Measurements from ENCODE around the gene SKOR2. TPM values are rescaled to one million over a fixed set of nuclear protein-coding genes. Genes with fewer than 3 reads are reported as not detected.

Gene SKOR2
- total RNA-seq, 1 donor from 2014 or later: 0.87 TPM

DNA sequence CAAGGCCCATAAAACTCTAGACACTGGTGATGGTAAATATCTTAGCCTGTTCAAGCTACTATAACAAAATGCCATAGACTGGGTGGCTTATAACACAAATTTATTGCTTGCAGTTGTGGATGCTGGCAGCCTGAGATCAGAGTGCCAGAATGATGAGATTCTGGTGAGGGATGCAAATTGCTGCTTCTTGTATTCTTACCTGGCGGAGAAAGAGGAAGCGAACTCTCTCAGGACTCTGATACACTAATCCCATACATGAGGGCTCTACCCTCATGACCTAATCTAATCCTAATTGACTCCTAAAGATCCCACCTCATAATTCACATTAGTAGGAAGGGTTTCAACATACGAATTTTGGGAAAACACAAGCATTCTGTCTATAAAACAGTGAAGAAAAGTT lies 70.7 kb downstream of the SKOR2 start:
- H3K9me3 Mint-ChIP-seq: peaks cover 9% of the 10 kb centered on the region
- peaks cover 45% of the 10 kb centered on the region for H3K27me3 Mint-ChIP-seq
- TF ChIP-seq, protein P1, sequence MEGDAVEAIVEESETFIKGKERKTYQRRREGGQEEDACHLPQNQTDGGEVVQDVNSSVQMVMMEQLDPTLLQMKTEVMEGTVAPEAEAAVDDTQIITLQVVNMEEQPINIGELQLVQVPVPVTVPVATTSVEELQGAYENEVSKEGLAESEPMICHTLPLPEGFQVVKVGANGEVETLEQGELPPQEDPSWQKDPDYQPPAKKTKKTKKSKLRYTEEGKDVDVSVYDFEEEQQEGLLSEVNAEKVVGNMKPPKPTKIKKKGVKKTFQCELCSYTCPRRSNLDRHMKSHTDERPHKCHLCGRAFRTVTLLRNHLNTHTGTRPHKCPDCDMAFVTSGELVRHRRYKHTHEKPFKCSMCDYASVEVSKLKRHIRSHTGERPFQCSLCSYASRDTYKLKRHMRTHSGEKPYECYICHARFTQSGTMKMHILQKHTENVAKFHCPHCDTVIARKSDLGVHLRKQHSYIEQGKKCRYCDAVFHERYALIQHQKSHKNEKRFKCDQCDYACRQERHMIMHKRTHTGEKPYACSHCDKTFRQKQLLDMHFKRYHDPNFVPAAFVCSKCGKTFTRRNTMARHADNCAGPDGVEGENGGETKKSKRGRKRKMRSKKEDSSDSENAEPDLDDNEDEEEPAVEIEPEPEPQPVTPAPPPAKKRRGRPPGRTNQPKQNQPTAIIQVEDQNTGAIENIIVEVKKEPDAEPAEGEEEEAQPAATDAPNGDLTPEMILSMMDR (conservative IDR thresholded peaks at IDR 0.05): no peak
- H3K36me3 Mint-ChIP-seq: no peaks in the 10 kb centered on the region
- DNase-seq (ENCODE audit: extremely low spot score, unreplicated experiment): no peak
- H3K4me1 Mint-ChIP-seq (ENCODE audit: unreplicated experiment): no peaks in the 10 kb centered on the region
- H3K4me3 Mint-ChIP-seq: no peak overlapping the region
- H3K27ac Mint-ChIP-seq: no peak overlapping the region

DNA sequence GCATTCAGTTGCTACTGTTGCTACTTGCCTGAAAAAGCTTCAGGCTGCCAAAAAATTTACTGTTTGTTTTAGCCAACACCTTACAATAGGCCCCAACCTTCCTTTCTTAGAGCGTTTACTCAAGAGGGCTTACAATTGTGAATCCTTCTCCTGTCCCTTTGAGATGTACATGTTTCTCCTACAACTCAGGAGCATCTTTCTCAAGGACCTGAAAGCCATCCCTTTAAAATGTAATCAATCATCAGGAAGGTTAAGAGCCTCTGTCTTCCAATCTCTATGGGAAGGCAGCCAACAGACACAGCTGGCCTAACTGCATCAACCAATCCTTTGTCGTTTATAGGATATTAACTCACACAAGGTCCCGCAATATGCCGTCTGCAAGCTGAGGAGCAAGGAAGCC lies 71.9 kb downstream of the SKOR2 start:
- H3K4me1 Mint-ChIP-seq (ENCODE audit: unreplicated experiment): no peaks in the 10 kb centered on the region
- H3K9me3 Mint-ChIP-seq: peaks cover 6% of the 10 kb centered on the region
- H3K27ac Mint-ChIP-seq: no peak overlapping the region
- H3K36me3 Mint-ChIP-seq: no peaks in the 10 kb centered on the region
- no peak for DNase-seq (ENCODE audit: extremely low spot score, unreplicated experiment)
- H3K27me3 Mint-ChIP-seq: peaks cover 34% of the 10 kb centered on the region
- TF ChIP-seq, protein P1 (conservative IDR thresholded peaks at IDR 0.05): no peak
- H3K4me3 Mint-ChIP-seq: no peak overlapping the region

DNA sequence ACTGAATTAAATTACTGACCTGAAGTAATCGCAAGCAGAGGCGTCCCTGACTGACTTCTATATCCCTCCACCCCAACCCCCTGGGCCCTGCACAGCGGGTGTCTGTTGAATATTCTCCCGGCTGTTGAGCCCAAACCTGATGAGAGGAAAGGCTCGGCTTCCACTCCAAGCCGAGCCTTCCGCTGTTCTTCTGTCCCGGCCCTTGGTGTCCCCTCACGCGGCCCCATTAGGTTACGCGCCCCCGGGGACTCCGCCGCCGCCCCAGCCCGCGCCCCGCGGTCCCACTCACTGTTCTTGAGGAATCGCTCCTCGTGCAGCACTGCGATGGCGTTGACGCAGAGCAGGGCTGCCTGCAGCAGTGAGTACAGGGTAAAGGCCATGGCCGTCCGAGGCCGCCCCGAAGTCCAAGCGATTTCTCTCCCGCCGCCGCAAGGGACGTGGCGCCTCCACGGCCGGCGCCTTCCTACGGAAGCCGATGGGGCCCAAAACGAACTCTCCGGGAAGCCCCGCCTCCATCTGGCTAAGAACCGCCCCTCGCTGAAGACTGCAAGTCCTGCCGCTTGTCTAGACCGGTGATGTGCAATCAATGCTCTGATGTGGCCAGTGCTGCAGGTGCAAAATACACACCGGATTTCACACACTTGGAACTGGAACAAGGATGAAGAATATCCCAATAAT lies 75.4 kb downstream of the SKOR2 start, which contains the start of gene IER3IP1:
Gene IER3IP1 (minus strand): TSS at position 467 of the 678 bp plus-strand sequence. CDS start 87 bp downstream, at position 380.
- peaks cover 17% of the 10 kb centered on the region for H3K27me3 Mint-ChIP-seq
- TF ChIP-seq, protein P1 (conservative IDR thresholded peaks at IDR 0.05): peak; percentile 47
- H3K36me3 Mint-ChIP-seq: no peaks in the 10 kb centered on the region
- peak within 1 kb of the TSS; percentile 9 for H3K4me3 Mint-ChIP-seq
- no peaks in the 10 kb centered on the region for H3K4me1 Mint-ChIP-seq (ENCODE audit: unreplicated experiment)
- peak; percentile 94 for DNase-seq (ENCODE audit: extremely low spot score, unreplicated experiment)
- H3K9me3 Mint-ChIP-seq: no peaks in the 10 kb centered on the region
- H3K27ac Mint-ChIP-seq: no peak within 1 kb of the TSS

DNA sequence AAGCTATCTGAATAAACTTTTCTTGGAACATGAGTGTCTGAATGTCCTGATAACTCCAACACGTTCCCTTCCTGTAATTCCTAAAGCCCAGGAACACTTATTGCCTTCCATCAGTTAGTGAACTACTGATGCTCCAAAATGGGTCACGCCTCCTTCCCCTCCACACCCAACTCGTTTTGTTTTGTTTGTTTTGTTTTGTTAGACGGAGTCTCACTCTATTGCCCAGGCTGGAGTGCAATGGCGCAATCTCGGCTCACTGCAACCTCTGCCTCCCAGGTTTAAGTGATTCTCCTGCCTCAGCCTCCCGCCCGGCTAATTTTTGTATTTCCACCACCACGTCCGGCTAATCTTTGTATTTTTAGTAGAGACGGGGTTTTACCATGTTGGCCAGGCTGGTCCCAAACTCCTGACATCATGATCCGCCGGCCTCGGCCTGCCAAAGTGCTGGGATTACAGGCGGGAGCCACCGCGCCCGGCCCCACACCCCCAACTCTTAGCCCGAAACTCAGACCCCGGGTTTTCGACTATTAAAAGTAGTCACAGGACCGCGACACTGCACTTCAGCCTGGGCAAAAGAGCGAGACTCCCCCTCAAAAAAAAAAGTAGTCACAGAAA lies 76.1 kb downstream of the SKOR2 start:
- Mint-ChIP-seq H3K9me3 (no peaks in the 10 kb centered on the region), H3K36me3 (no peaks in the 10 kb centered on the region), H3K4me1 (ENCODE audit: unreplicated experiment) (no peaks in the 10 kb centered on the region), H3K4me3 (no peak overlapping the region), H3K27me3 (peaks cover 11% of the 10 kb centered on the region), H3K27ac (no peak overlapping the region)
- TF ChIP-seq, protein P1 (conservative IDR thresholded peaks at IDR 0.05): no peak
- DNase-seq (ENCODE audit: extremely low spot score, unreplicated experiment): no peak

GRCh38 chr18:47174545-47175116 lies 76.8 kb downstream of the SKOR2 start:
- Mint-ChIP-seq H3K36me3 (no peaks in the 10 kb centered on the region), H3K9me3 (no peaks in the 10 kb centered on the region), H3K27ac (no peak overlapping the region), H3K4me1 (ENCODE audit: unreplicated experiment) (no peaks in the 10 kb centered on the region), H3K27me3 (peaks cover 4% of the 10 kb centered on the region), H3K4me3 (no peak overlapping the region)
- TF ChIP-seq, protein P1 (conservative IDR thresholded peaks at IDR 0.05): no peak
- DNase-seq (ENCODE audit: extremely low spot score, unreplicated experiment): no peak
